IMR-90 (cell line): Measurements from ENCODE around the gene ERVK3-1. TPM values are rescaled to one million over a fixed set of nuclear protein-coding genes. Genes with fewer than 3 reads are reported as not detected.
A peak's percentile ranks its signal among the peaks of the same experiment; 100 is the strongest.

Source experiments
- CHD1 ChIP-seq: IDR thresholded peaks from 2 replicates; pipeline ENCODE4 v1.6.1; 2012; ENCODE audit warnings: low read depth, low read length, improper control_type of control experiment
- CTCF ChIP-seq: conservative IDR thresholded peaks from 2 replicates; pipeline ENCODE4 v1.5.1; 2012; ENCODE audit warnings: mild to moderate bottlenecking, low read depth, low read length, improper control_type of control experiment
- FOS ChIP-seq: fragments of 150-350 bp; IDR thresholded peaks from 2 replicates; pipeline ENCODE4 v1.6.1; 2016; ENCODE audit warnings: low read depth, low read length
- POLR2A ChIP-seq: IDR thresholded peaks from 2 replicates; pipeline ENCODE4 v1.6.1; 2012; ENCODE audit warnings: mild to moderate bottlenecking, low read depth, low read length
- polyA plus RNA-seq, 3 experiments: library from polyadenylated mRNA; depleted of rRNA; stranded (reverse); fragments of >200 nt; gene quantifications; 2 replicates each; pipeline ENCODE4 v1.2.3, GENCODE V29; 2012; ENCODE audit warnings: low replicate concordance in 1 of 3
- total RNA-seq: library from RNA; depleted of rRNA; stranded (reverse); fragments of >200 nt; gene quantifications from 2 replicates; pipeline ENCODE4 v1.2.3, GENCODE V29; 2012

ERVK3-1 gene
- total and polyA plus RNA-seq, 2 of the 4 experiments (the other 2 are of a cell fraction), result 33.0 to 39.3 TPM

- TF ChIP-seq CTCF (no peak), FOS (no peak), CHD1 (no peak), POLR2A (peak; percentile 78; the same call in 1 of the 2 replicates)
Measured at GRCh38 chr19:58326914-58327726, 21.9 kb downstream of the ERVK3-1 start, which contains the start of gene ZSCAN22 (continued).
